Measurements from ENCODE around the gene NRDE2.
"Not testable (repeated sequence)": the region's sequence is repeated elsewhere in the genome, so short reads cannot be mapped to it uniquely, and the experiment has no call there.

Gene NRDE2

DNA sequence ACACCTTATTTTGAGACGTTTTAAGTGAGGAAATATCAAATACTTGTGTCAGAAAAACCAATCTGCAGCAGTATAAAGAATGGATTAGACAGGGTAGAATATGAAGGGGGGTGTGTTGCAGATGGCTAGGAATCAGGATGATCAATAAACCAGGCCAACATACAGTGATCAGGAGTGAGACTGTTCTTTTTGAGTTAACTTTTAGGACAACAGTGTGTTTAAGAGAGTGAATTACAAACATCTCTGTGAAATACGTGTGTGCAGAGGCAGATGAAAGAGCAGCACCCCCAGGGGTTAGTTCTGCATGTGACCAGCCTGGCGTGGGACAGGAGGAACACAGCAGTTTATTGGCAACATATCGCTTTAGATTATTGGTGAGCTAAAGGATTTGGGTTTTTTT is 10.6 kb upstream of the NRDE2 start:
- in situ Hi-C loops (cut with HindIII; ENCODE audit: low sequenced_read_pairs) = no loop called here

DNA sequence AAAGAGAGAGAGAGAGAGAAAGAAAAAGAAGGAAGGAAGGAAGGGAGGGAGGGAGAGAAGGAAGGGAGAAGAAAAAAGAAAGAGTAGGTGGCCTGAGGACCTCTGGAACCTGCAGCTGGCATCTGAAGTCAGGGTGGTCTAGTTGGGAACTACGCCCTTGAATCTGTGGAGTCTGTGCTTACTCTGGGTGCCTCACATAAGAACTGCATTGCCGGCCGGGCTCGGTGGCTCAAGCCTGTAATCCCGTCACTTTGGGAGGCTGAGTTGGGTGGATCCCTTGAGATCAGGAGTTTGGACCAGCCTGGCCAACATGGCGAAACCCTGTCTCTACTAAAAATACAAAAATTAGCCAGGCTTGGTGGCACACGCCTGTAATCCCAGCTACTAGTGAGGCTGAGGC is 10.0 kb upstream of the NRDE2 start:
- in situ Hi-C loops (cut with HindIII; ENCODE audit: low sequenced_read_pairs) = no loop called here

GRCh38 chr14:90341232-90341631 is 9.5 kb upstream of the NRDE2 start:
- in situ Hi-C loops (cut with HindIII; ENCODE audit: low sequenced_read_pairs) = not testable (repeated sequence)

GRCh38 chr14:90336985-90337384 is 5.2 kb upstream of the NRDE2 start:
- in situ Hi-C loops (cut with HindIII; ENCODE audit: low sequenced_read_pairs) = no loop called here

DNA sequence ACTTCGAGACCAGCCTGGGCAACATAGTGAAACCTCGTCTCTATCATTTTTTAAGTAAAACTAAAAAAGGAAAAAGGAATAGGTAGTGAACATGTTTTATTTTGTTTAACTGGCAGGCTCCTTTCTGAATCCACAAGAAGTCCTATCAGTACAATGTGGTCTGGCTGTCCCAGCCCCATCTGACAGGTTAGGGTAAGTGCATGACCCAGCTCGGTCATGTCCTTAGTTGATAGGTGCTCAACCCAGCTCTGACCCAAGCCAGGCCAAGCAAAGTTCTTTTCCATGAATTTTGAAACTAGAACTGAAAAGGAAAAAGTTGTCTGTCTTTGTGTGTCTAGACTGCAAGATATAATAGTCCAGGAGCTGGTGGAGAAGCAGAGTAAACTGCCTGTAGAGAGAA is 4.7 kb upstream of the NRDE2 start:
- in situ Hi-C loops (cut with HindIII; ENCODE audit: low sequenced_read_pairs) = no loop called here

GRCh38 chr14:90332271-90332584 is 487 bp upstream of the NRDE2 start:
- in situ Hi-C loops (cut with HindIII; ENCODE audit: low sequenced_read_pairs) = no loop called here

- in situ Hi-C loops (cut with HindIII; ENCODE audit: low sequenced_read_pairs) = no loop called here
These were observed 1.2 kb downstream of the NRDE2 start for GRCh38 chr14:90330203-90331196.

- in situ Hi-C loops (cut with HindIII; ENCODE audit: low sequenced_read_pairs) = no loop called here
These were observed 9.8 kb downstream of the NRDE2 start for GRCh38 chr14:90321891-90322290.

DNA sequence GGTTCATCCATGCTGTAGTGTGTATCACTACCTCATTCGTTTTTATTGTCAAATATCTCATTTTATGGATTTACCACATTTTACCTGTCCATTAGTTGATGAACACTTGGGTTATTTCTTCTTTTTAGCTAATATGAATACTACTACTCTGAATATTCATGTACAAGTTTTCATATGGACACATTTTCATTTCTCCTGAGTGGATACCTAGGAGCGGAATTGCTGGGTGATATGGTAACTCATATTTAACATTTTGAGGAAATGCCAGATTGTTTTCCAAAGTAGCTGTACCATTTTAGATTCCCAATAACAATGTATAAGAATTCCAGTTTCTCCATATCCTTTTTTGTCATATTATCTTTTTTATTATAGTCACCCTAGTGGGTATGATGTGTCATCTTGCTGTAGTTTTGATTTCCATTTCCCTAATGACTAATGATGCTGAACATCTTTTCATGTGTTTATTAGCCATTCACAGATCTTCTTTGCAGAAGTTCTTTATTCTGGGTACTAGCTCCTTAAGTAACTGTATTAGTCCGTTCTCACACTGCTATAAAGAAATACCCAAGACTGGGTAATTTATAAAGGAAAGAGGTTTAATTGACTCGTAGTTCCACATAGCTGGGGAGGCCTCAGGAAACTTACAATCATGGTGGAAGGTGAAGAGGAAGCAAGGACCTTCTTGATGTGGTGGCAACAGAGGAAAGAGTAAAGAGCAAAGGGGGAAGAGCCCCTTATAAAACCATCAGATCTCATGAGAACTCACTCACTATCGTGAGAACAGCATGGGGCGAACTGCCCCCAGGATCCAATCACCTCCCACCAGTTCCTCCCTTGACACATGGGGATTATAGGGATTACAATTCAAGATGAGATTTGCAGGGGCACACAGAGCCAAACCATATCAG is 11.9 kb downstream of the NRDE2 start:
- in situ Hi-C loops (cut with HindIII; ENCODE audit: low sequenced_read_pairs) = no loop called here

GRCh38 chr14:90319173-90319572 is 12.6 kb downstream of the NRDE2 start:
- in situ Hi-C loops (cut with HindIII; ENCODE audit: low sequenced_read_pairs) = no loop called here

- in situ Hi-C loops (cut with HindIII; ENCODE audit: low sequenced_read_pairs) = no loop called here
These were observed 13.7 kb downstream of the NRDE2 start for GRCh38 chr14:90318016-90318415.

DNA sequence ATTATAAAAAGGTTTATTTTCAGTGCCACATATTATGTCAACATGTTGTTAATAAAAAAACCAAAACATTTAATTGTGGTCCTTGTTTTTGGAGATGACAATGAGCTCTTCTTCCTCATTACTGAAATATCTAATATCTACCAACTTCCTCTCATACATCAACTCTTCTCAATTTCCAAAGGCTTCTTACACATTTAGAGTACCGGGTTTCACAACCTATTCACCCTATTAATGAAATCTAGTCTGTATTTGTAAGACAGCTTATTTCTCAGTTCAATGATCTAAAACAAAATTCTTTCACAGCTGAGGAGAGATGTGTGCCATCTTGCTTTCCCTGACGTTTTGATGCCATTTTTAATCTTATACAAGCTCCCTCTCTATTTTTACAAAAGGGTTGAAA is 14.5 kb downstream of the NRDE2 start:
- in situ Hi-C loops (cut with HindIII; ENCODE audit: low sequenced_read_pairs) = no loop called here

DNA sequence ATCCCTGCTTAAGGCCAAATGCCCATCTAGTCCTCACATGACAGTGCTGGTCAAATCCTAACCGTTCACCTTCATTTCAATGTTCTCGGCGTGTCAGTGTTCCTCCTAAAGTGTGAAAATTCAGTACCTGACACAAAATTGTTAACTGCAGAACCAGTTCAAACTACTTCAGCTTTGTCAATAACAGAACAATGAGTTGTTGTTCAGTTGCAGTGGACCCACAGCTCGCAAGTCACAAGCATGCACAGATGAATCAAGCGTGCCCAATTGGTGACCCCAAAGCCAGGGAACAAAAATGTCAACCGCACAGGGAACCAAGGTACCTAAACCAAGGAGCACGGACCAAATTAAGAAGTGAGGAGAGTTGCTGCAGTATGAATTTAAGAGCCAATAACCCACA is 23.2 kb downstream of the NRDE2 start:
- in situ Hi-C loops (cut with HindIII; ENCODE audit: low sequenced_read_pairs) = loop anchor here (10.0 kb wide), 1 partner anchor 386 kb away; no protein-coding TSS in a partner anchor

DNA sequence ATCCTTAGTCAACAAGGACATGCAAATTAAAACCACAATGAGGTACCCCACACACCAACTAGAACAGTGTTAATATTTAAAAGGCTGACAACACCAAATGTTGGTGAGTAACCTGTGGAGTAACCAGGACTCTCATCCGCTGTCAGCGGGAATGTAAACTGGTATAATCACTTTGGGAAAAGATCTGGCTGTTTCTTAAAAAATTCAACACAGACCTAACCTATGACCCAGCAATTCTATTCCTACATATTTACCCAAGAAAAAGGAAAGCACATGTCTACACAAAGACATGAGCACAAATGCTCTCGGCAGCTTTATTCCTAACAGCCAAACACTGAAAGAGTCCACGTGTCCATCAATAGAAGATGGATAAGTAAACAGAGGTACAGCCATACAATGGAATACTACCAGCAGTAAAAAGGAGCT is 26.6 kb downstream of the NRDE2 start:
- in situ Hi-C loops (cut with HindIII; ENCODE audit: low sequenced_read_pairs) = loop anchor here (10.0 kb wide), 1 partner anchor 390 kb away; no protein-coding TSS in a partner anchor

GRCh38 chr14:90304502-90304901 is 27.2 kb downstream of the NRDE2 start:
- in situ Hi-C loops (cut with HindIII; ENCODE audit: low sequenced_read_pairs) = loop anchor here (10.0 kb wide), 1 partner anchor 390 kb away; no protein-coding TSS in a partner anchor

- in situ Hi-C loops (cut with HindIII; ENCODE audit: low sequenced_read_pairs) = loop anchor here (10.0 kb wide), 1 partner anchor 391 kb away; no protein-coding TSS in a partner anchor
These were observed 28.3 kb downstream of the NRDE2 start for GRCh38 chr14:90303473-90303872.

GRCh38 chr14:90302529-90303303 is 29.0 kb downstream of the NRDE2 start:
- in situ Hi-C loops (cut with HindIII; ENCODE audit: low sequenced_read_pairs) = loop anchor here (10.0 kb wide), 1 partner anchor 392 kb away; no protein-coding TSS in a partner anchor

GRCh38 chr14:90301668-90302090 is 30.1 kb downstream of the NRDE2 start:
- in situ Hi-C loops (cut with HindIII; ENCODE audit: low sequenced_read_pairs) = loop anchor here (10.0 kb wide), 1 partner anchor 393 kb away; no protein-coding TSS in a partner anchor

GRCh38 chr14:90301122-90301521 is 30.6 kb downstream of the NRDE2 start:
- in situ Hi-C loops (cut with HindIII; ENCODE audit: low sequenced_read_pairs) = loop anchor here (10.0 kb wide), 1 partner anchor 394 kb away; no protein-coding TSS in a partner anchor

DNA sequence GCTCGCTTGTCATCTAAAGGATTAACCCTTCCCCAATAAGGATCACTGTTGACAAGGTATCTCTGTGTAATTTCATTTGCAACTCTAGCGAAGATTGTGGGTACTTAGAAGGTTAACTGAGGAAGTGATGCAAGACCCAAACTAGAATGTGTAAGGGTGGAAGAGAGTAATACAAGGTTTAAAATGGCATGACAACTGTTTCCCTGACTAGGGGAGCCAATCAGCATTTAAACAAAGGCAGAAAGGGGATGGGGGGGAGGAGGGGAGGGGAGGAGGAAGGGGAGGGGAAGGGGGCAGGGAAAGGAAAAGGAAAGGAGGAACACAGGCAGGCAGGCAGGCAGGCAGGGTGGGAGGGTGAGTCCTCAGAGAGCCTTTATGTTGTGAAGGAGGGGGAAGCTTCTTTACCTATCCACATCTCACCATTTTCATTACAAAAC is 31.1 kb downstream of the NRDE2 start:
- in situ Hi-C loops (cut with HindIII; ENCODE audit: low sequenced_read_pairs) = loop anchor here (10.0 kb wide), 1 partner anchor 394 kb away; no protein-coding TSS in a partner anchor

All from DLD1 (cell line).